Liver (tissue), 9 donors: ENCODE data around the gene GRID1. TPM values are rescaled to one million over a fixed set of nuclear protein-coding genes. Genes with fewer than 3 reads are reported as not detected.

Experiments used
- DNase-seq: peaks from one replicate; pipeline ENCODE4 v3.0.0-alpha.2; 2017; ENCODE audit warnings: low spot score
- H3K27ac ChIP-seq, 2 donors: one replicate each; pipeline ENCODE4 v1.7.0; 2013; ENCODE audit warnings: inconsistent platforms in 2 of 2, low read length in 2 of 2, control low read depth in 1 of 2, low read depth in 1 of 2, mild to moderate bottlenecking in 1 of 2
- H3K27me3 ChIP-seq, 4 donors: one replicate each; pipeline versions ENCODE4 v1.6.1 to v1.7.0; 2013; ENCODE audit warnings: low read length in 3 of 4, inconsistent platforms in 1 of 4, mild to moderate bottlenecking in 1 of 4, moderate library complexity in 1 of 4; ENCODE audit not compliant: control insufficient read depth in 4 of 4, insufficient read depth in 4 of 4
- H3K36me3 ChIP-seq, 4 donors: one replicate each; pipeline versions ENCODE4 v1.6.1 to v1.7.0; 2013; ENCODE audit warnings: low read length in 3 of 4, mild to moderate bottlenecking in 3 of 4, low read depth in 1 of 4, moderate library complexity in 1 of 4; ENCODE audit not compliant: control insufficient read depth in 4 of 4, insufficient read depth in 3 of 4
- H3K4me1 ChIP-seq, 4 donors: one replicate each; pipeline versions ENCODE4 v1.6.1 to v1.7.0; 2013; ENCODE audit warnings: low read length in 3 of 4, mild to moderate bottlenecking in 3 of 4, moderate library complexity in 1 of 4; ENCODE audit not compliant: control insufficient read depth in 4 of 4, insufficient read depth in 4 of 4
- H3K4me3 ChIP-seq, 3 donors: one replicate each; pipeline versions ENCODE4 v1.6.1 to v1.7.0; 2013; ENCODE audit warnings: low read length in 3 of 3, control low read depth in 1 of 3, low read depth in 1 of 3, mild to moderate bottlenecking in 1 of 3
- H3K9ac ChIP-seq, 2 donors: one replicate each; pipeline ENCODE4 v1.7.0; 2013; ENCODE audit warnings: low read length in 2 of 2, mild to moderate bottlenecking in 2 of 2, moderate library complexity in 2 of 2, control low read depth in 1 of 2, low read depth in 1 of 2
- H3K9me3 ChIP-seq, 4 donors: one replicate each; pipeline versions ENCODE4 v1.6.1 to v1.7.0; 2013; ENCODE audit warnings: low read length in 3 of 4; ENCODE audit not compliant: control insufficient read depth in 4 of 4
- ATF3 ChIP-seq: IDR thresholded peaks from 2 replicates; pipeline ENCODE4 v1.6.1; 2016; ENCODE audit warnings: antibody characterized with exemption
- CTCF ChIP-seq: fragments of 150-350 bp; IDR thresholded peaks from 2 replicates; pipeline ENCODE4 v1.5.1; 2017; ENCODE audit warnings: improper control_type of control experiment, low read depth, low read length; ENCODE audit not compliant: missing input control
- EGR1 ChIP-seq, 2 donors: IDR thresholded peaks; 2 replicates each; pipeline ENCODE4 v1.6.1; 2016 to 2018; ENCODE audit warnings: antibody characterized with exemption in 2 of 2, low read depth in 2 of 2
- FOXA1 ChIP-seq: IDR thresholded peaks from 2 replicates; pipeline ENCODE4 v1.6.1; 2016; ENCODE audit warnings: antibody characterized with exemption
- FOXA2 ChIP-seq: IDR thresholded peaks from 2 replicates; pipeline ENCODE4 v1.6.1; 2016; ENCODE audit warnings: antibody characterized with exemption
- GABPA ChIP-seq, 2 donors: IDR thresholded peaks in 1 of 2; conservative IDR thresholded peaks in 1 of 2; 2 replicates each; pipeline ENCODE4 v1.6.1; 2016; ENCODE audit warnings: antibody characterized with exemption in 2 of 2, mild to moderate bottlenecking in 1 of 2, moderate library complexity in 1 of 2
- HNF4A ChIP-seq, 2 donors: conservative IDR thresholded peaks; 2 replicates each; pipeline ENCODE4 v1.6.1; 2016; ENCODE audit warnings: antibody characterized with exemption in 2 of 2, mild to moderate bottlenecking in 2 of 2
- HNF4G ChIP-seq: IDR thresholded peaks from 2 replicates; pipeline ENCODE4 v1.6.1; 2016; ENCODE audit warnings: antibody characterized with exemption
- JUND ChIP-seq, 2 donors: IDR thresholded peaks; 2 replicates each; pipeline ENCODE4 v1.6.1; 2016; ENCODE audit warnings: antibody characterized with exemption in 2 of 2
- MAX ChIP-seq: IDR thresholded peaks from 2 replicates; pipeline ENCODE4 v1.6.1; 2016; ENCODE audit warnings: antibody characterized with exemption
- NR2F2 ChIP-seq: IDR thresholded peaks from 2 replicates; pipeline ENCODE4 v1.6.1; 2016; ENCODE audit warnings: antibody characterized with exemption
- RAD21 ChIP-seq, 2 donors: IDR thresholded peaks; 2 replicates each; pipeline ENCODE4 v1.6.1; 2016; ENCODE audit warnings: antibody characterized with exemption in 2 of 2, mild to moderate bottlenecking in 2 of 2
- REST ChIP-seq: IDR thresholded peaks from 2 replicates; pipeline ENCODE4 v1.6.1; 2016; ENCODE audit warnings: antibody characterized with exemption, mild to moderate bottlenecking
- RXRA ChIP-seq, 2 donors: IDR thresholded peaks; 2 replicates each; pipeline ENCODE4 v1.6.1; 2017 to 2018; ENCODE audit warnings: antibody characterized with exemption in 2 of 2, mild to moderate bottlenecking in 1 of 2
- SP1 ChIP-seq: IDR thresholded peaks from 2 replicates; pipeline ENCODE4 v1.6.1; 2018; ENCODE audit warnings: antibody characterized with exemption, mild to moderate bottlenecking
- TAF1 ChIP-seq: conservative IDR thresholded peaks from 2 replicates; pipeline ENCODE4 v1.6.1; 2016; ENCODE audit warnings: antibody characterized with exemption, mild to moderate bottlenecking
- YY1 ChIP-seq: IDR thresholded peaks from 2 replicates; pipeline ENCODE4 v1.6.1; 2016; ENCODE audit warnings: antibody characterized with exemption, mild to moderate bottlenecking
- ZBTB33 ChIP-seq: IDR thresholded peaks from 2 replicates; pipeline ENCODE4 v1.6.1; 2016; ENCODE audit warnings: antibody characterized with exemption
- WGBS: extraction: QIAGEN DNeasy Blood & Tissue Kit; methylation state at CpG from one replicate; pipeline ENCODE4 v1.1.7; 2013; 5-methylcytosine and 5-hydroxymethylcytosine counted together
- polyA plus RNA-seq, 2 donors: library from polyadenylated mRNA; stranded (reverse) in 1 of 2; unstranded in 1 of 2; fragments of 200-250 nt in 1 of 2; fragments of >200 nt in 1 of 2; fragmentation: Nextera tagmentation in 1 of 2; extraction: Ambion mirVana in 1 of 2; gene quantifications; one replicate each; pipeline versions ENCODE4 v1.2.1 to v1.2.3, GENCODE V29; 2013 to 2015
- total RNA-seq, 2 donors: library from RNA; depleted of rRNA; stranded (reverse); fragments of >200 nt; gene quantifications; one replicate each; pipeline ENCODE4 v1.2.3, GENCODE V29; 2014
- donor health status: healthy.
- donor health status: healthy.
- donor health status: healthy.
- donor health status: healthy.
- donor health status: healthy.

The GRID1 gene
- total and polyA plus RNA-seq, 4 donors = 0.09 to 0.17 (median 0.14) TPM; not detected in 1

- Histone ChIP-seq H3K9ac (no peak overlapping the region), H3K27me3 (no peaks in the 10 kb centered on the region), H3K9me3 (no peaks in the 10 kb centered on the region), H3K36me3 (no peaks in the 10 kb centered on the region), H3K4me3 (no peak overlapping the region), H3K27ac (no peak overlapping the region), H3K4me1 (no peaks in the 10 kb centered on the region)
- no peak for DNase-seq
- WGBS = 64% methylated on average over 6 of the region's 6 CpGs
- TF ChIP-seq SP1 (no peak), YY1 (no peak), ZBTB33 (no peak), RXRA (IDR thresholded peaks at IDR 0.05) (no peak), RAD21 (IDR thresholded peaks at IDR 0.05) (no peak), CTCF (no peak), HNF4G (no peak), FOXA2 (no peak), JUND (IDR thresholded peaks at IDR 0.05) (no peak), HNF4A (conservative IDR thresholded peaks at IDR 0.05) (no peak), NR2F2 (no peak)
These were observed 111.9 kb downstream of the GRID1 start for GRCh38 chr10:86254526-86255174.

GRCh38 chr10:86254081-86254480 lies 112.5 kb downstream of the GRID1 start:
- no peak overlapping the region for H3K27ac ChIP-seq
- no peak for DNase-seq
- H3K4me1 ChIP-seq = no peaks in the 10 kb centered on the region
- H3K9ac ChIP-seq = no peak overlapping the region
- no peak overlapping the region for H3K4me3 ChIP-seq
- no peaks in the 10 kb centered on the region for H3K36me3 ChIP-seq
- H3K9me3 ChIP-seq = no peaks in the 10 kb centered on the region
- TF ChIP-seq CTCF (no peak), YY1 (no peak), JUND (IDR thresholded peaks at IDR 0.05) (no peak), FOXA1 (no peak), GABPA (IDR thresholded peaks at IDR 0.05 in 1 of 2, conservative IDR thresholded peaks at IDR 0.05 in 1 of 2) (no peak), FOXA2 (no peak), EGR1 (IDR thresholded peaks at IDR 0.05; ENCODE audit: low read depth in 2 of 2) (no peak), SP1 (no peak), HNF4A (conservative IDR thresholded peaks at IDR 0.05) (no peak), ATF3 (no peak), REST (no peak), RXRA (IDR thresholded peaks at IDR 0.05) (no peak), MAX (no peak), HNF4G (no peak), NR2F2 (no peak), TAF1 (no peak), ZBTB33 (no peak), RAD21 (IDR thresholded peaks at IDR 0.05) (no peak)
- H3K27me3 ChIP-seq = no peaks in the 10 kb centered on the region
